Skin of body (tissue), 2 donors: Measurements from ENCODE around the gene SYNDIG1. TPM values are rescaled to one million over a fixed set of nuclear protein-coding genes. Genes with fewer than 3 reads are reported as not detected.
"Not testable (repeated sequence)": the region's sequence is repeated elsewhere in the genome, so short reads cannot be mapped to it uniquely, and the experiment has no call there.

Source experiments
- DNase-seq: peaks from one replicate; lab custom pipeline; 2025; lab: John Stamatoyannopoulos, UW
- total RNA-seq: library from RNA; depleted of rRNA; stranded (reverse); fragments of >200 nt; gene quantifications from one replicate; pipeline ENCODE4 v1.2.3, GENCODE V29; 2014

SYNDIG1 gene
- total RNA-seq, 1 donor from 2014 or later: 2.6 TPM

- DNase-seq: no peak
Observed at GRCh38 chr20:24608926-24609667, 139.7 kb downstream of the SYNDIG1 start.

DNA sequence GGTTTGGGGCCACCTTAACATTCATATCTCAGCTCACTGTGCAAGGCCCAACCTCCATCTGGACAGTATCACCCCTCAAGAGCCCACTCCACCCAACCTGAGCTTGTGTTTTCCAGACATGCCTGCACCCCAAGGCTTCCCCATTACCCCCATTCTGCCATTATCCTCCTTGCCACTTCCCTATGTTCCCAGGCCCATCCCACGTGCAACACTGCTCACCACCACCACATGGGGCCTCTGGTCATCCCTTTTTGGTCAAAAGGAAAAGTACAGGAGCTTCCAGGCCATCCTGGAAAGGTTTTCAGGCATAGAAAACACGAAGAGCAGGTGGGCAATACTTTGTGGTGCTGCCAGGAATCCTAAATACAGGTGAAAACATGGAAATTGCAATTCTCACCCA lies 140.3 kb downstream of the SYNDIG1 start:
- DNase-seq: no peak

DNA sequence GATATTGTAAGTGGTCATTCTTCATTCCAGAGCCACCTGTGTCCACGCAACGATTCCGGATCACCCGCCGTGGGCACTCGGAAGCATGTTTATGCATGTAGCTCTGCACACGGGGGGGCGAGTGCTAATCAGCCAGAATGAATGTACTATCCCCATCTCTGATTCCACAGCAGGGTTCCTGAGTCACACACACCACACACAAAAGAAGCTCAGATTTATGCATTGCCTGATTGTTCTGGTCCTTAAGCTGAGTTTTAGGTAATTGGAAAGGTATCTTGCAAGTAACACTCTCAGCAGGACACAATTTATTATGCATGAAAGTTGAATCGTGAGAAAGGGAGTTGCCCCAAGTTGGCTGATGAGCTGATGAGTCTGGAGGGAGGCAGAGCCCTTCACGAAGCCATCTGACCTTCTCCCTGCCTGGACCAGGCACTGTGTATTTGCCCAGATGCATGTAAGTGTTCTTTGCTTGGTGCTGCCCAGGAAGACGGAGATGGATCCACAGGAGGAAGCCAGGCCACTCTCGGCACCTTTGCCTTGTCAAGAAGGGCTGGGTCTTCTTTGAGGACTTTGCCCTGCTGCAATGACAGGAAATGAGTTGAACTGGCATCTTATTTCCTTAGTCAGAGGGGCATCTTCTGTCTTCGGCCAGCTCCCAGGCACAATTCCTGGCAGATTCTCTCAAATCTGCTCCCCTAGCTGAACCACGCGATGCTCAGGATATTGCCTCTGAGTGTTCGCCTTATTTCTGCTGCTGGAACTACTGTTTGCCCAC lies 141.1 kb downstream of the SYNDIG1 start:
- DNase-seq: no peak

DNA sequence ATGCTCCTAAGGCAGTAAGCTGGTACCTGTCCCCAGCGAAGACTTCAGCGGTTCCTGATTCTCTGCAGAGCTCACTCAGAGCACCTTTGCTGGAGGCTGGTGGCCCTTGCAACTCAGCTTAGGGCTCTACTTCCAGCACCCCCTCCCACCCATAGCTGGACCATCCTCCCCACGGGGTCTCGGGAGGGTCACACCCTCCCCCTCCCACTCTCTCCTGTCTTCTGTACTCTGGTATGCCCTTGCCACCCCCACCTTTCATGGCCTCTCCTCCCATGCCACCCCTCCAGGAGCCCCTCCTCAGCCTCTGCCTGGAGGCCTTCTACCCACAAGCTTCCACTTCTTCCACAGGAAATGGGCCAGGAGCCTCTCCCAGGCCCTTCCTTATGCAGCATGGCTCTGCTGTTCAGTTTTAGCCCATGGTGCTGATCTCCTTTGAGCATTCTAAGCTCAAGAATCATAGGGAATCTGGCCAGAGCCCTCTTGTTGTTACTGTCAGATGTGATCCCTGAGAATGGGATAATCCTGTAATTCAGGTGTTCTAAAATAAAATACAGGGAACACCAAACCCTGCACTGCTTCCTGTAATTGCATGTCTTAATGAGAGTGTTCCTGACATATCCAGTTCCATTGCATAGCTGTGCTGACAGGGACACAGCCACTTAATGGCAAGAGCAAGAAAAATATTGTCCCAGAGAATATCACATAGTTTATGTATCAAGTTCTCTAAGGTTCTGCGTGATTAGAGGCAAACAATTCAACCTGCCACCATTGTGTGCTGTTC lies 142.1 kb downstream of the SYNDIG1 start:
- no peak for DNase-seq

DNA sequence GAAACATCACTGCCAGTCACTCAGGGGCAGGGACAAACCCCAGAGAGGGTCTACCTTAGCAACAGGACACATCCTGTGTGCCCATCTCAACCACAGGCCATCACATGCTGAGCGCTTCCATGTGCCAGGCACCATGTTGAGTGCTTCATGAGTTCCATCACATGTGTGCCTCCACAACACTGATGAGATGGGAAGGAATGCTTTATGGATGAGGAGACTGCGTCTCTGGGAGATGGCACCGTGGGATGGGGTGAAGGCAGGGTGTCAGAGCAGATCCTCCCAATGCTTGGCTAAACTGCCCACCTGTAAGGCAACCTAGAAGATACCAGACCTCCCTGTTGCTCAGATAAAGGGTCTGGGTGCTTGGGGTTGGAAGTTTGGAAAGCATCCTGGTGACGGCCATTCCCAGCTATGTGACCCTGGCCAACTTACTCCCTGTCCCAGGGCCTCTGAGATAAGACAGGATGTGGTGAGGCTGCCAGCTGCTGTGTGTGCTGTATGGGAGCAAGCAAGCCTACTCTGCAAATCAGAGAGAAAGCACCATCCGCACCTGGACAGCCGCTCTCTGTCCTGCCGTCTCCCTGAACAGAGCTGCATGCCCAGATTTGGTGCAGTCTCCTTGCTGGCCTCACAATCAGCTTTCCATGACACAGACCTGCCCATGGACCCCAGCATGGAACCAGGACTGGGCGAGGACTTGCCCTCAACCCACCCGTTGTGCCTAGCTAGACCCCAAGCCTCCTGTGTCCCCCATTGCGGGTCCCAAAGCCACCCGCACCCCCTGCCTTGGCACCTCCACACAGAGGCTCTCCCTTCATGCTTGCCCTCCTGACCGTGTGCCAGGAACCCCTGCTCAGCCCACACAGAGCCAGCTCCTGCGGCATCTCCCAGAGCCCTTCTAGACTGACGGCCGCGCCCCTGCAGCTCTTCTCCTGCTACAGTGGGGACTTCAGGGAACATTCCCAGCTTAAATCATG lies 143.7 kb downstream of the SYNDIG1 start:
- no peak for DNase-seq

- no peak for DNase-seq
Observed at GRCh38 chr20:24614341-24614740, 144.9 kb downstream of the SYNDIG1 start.

- no peak for DNase-seq
Observed at GRCh38 chr20:24615353-24615752, 145.9 kb downstream of the SYNDIG1 start.

DNA sequence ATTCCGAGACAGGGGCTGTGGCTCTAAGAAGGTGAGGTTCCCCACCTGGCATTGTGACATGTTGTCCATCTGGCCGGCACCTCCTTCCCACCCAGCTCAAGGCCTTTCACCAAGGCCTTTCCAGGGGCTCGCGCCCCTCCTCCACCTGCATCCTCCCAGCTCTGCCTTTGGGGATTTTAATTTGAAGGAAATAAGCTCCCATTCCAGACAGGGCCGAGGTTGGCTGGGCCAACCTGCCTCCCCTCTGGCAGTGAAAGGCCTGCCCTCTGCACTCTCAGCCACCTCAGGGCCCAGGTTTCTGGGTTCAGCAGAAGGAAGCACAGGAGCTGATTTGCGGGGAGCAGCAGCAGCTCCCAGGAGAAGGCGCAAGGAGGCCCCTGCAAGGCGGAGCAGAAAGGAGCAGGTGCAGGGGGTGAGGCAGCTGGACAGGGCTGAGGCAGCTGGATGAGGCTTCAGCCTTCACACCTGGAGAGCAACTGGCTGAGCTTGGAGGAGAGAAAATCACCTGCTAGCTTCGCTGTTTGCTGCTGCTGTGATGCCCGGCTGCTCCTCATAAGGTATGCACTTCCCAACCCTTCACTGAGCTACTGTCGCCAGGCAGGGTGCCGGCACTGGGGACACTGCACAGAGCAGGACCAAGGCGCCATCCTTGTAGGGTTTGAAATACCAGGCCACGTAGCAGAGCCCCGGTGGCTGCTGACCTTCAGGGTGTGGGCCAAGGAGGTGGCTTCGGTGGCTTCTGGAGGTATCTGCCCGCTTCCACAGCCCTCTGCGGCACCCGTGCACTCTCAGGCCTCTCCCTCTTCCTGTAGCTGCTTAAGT lies 147.0 kb downstream of the SYNDIG1 start:
- no peak for DNase-seq

DNA sequence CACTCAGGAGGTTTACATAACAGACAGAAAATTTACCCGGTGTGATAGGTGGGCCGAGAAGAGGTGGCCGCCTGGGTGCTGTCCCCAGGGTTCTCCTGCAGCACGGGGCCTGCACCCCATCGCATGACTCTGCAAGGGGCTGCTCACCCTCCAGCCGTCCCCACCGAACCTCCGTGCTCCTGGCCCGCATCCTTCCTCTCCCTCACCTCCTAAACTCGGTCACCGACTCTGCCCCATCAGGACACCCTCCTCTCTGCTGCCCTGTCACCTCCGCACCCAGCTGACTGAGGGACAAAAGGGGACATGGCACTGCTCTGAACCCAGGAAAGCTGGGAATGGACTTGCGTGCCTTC lies 147.6 kb downstream of the SYNDIG1 start:
- DNase-seq: no peak

DNA sequence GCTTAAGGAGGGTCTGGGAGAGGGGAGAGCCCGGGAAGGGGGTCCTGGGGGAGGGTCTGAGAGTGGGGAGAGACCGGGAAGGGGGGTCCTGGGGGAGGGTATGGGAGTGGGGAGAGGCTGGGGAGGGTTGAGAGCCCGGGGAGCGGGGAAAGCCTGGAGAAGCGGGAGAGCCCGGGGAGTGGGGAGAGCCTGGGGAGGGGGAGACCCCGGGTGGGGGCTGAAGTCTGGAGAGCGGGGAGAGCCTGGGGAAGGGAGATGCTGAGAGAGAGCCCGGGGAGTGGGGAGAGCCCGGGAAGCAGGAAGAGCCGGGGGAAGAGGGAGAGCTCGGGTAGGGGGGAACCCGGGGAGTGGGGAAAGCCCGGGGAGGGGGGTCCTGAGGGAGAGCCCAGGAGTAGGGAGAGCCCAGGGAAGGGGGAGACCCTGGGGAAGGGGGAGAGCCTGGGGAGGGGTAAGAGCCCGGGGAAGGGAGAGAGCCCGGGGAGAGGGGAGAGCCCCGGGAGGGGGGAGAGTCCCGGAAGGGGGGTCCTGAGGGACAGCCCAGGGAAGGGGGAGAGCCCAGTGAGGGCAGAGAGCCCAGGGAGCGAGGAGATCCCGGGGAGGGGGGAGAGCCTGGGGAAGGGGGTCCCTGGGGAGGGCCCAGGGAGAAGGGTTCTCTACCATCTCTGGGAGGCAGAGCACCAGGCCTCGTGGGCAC lies 148.5 kb downstream of the SYNDIG1 start:
- DNase-seq: no peak

- DNase-seq: no peak
Observed at GRCh38 chr20:24618739-24619138, 149.3 kb downstream of the SYNDIG1 start.

GRCh38 chr20:24619212-24619611 lies 149.8 kb downstream of the SYNDIG1 start:
- no peak for DNase-seq

GRCh38 chr20:24620937-24621519 lies 151.6 kb downstream of the SYNDIG1 start:
- no peak for DNase-seq

DNA sequence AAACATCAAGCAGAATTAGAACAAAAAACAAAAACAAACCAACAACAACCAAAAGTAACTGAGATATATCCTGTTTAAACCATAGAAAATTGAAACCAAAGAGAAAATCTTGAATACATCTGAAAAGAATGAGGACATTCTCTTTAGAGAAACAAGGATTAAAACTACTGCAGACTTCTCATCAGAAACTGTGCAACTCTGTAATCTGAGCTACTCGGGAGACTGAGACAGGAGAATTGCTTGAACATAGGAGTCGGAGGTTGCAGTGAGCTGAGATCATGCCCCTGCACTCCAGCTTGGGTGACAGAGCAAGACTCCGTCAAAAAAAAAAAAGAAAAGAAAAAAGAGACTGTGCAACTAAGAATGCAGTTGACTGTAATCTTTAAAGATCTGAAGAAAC lies 153.4 kb downstream of the SYNDIG1 start:
- no peak for DNase-seq

GRCh38 chr20:24626141-24626540 lies 156.7 kb downstream of the SYNDIG1 start:
- not testable (repeated sequence) for DNase-seq

GRCh38 chr20:24627291-24627690 lies 157.9 kb downstream of the SYNDIG1 start:
- no peak for DNase-seq

- DNase-seq: no peak
Observed at GRCh38 chr20:24627926-24628325, 158.5 kb downstream of the SYNDIG1 start.

DNA sequence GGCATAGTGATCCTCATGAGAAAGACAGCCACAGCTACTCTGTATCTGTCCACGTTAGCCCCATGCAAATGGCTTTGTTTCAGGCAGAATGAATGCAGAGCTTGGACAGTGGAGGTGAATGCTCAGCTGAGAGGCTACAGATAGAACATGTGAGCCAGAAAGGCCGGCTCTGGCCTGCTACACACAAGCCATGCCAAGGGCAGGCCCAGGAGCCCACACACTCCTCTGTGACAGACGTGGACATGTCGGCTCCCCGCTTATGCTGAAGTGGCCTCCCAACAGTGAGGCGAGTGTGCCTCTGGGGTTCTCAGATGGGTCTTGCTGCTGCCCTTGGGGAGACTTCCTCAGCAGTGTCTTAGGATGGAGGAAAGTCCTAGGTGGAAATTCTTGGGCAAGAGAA lies 159.6 kb downstream of the SYNDIG1 start:
- no peak for DNase-seq

DNA sequence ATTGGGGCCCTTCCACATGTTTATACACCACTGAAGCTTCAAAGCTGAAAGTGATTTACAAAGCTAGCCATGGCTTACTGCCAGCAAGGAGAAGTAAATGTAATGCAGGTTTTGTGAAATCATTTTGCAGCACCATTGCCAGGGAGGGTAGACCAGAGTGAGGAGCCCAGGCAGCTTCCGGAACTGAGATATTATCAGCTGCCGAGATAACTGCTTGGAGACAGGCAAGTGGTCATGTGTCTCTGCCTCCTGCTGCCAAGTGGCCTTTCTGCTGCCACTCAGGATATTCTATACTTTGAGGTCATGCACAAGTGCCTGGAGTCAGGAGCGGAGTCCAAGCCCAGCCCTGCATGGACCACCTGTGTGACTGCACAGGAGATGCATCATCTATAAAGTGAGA lies 160.2 kb downstream of the SYNDIG1 start:
- DNase-seq: no peak
